ENCODE results near the gene TIA1.

GRCh38 chr2:70233926-70234325 is 14.5 kb downstream of the TIA1 start:
- TF ChIP-seq POLR2A (IDR thresholded peaks at IDR 0.05) (no peak), CTCF (IDR thresholded peaks at IDR 0.05) (no peak)

Measured in heart left ventricle (tissue), 13 donors.